ENCODE data around the gene PRORP. TPM values are rescaled to one million over a fixed set of nuclear protein-coding genes. Genes with fewer than 3 reads are reported as not detected.

The PRORP gene
- total and polyA plus RNA-seq, 2 experiments from 2014 or later = 28.8 to 50.4 TPM

GRCh38 chr14:35124127-35124526, 1.8 kb downstream of the PRORP start:
- Histone ChIP-seq H3K9me2 (ENCODE audit: insufficient read depth) (no peaks in the 10 kb centered on the region), H3F3A (replicated peaks; ENCODE audit: low read depth) (no peaks in the 10 kb centered on the region), H3K27ac (ENCODE audit: low read depth) (no peak overlapping the region), H3K4me2 (no peak overlapping the region; the same call in 1 of the 2 replicates), H3K79me2 (replicated peaks; ENCODE audit: insufficient read depth) (peaks cover 34% of the 10 kb centered on the region), H3K36me3 (ENCODE audit: insufficient read depth) (no peaks in the 10 kb centered on the region), H3K4me1 (ENCODE audit: insufficient read depth) (peaks cover 9% of the 10 kb centered on the region; the same call in 1 of the 2 replicates), H2AFZ (no peak overlapping the region), H3K4me3 (no peak overlapping the region), H3K27me3 (ENCODE audit: insufficient read depth) (no peaks in the 10 kb centered on the region), H4K20me1 (replicated peaks; ENCODE audit: insufficient read depth) (no peaks in the 10 kb centered on the region; the same call in 1 of the 2 replicates)
- Mint-ChIP-seq H3K27me3 (ENCODE audit: insufficient read depth, low read depth, poor library complexity) (peaks cover 9% of the 10 kb centered on the region), H3K9me3 (no peaks in the 10 kb centered on the region), H3K4me1 (peaks cover 14% of the 10 kb centered on the region), H3K27ac (no peak overlapping the region), H3K4me3 (peak overlapping the region; percentile 96; the same call in 1 of the 3 replicates), H3K36me3 (ENCODE audit: low read depth) (peaks cover 5% of the 10 kb centered on the region)
- ATAC-seq (no peak), DNase-seq (ENCODE audit: low spot score) (no peak)
- TF ChIP-seq CREB1 (CRISPR knock-in tag; IDR thresholded peaks at IDR 0.05; ENCODE audit: low read depth) (no peak), POLR2AphosphoS5 (IDR thresholded peaks at IDR 0.05; ENCODE audit: low read depth) (no peak), EZH2 (IDR thresholded peaks at IDR 0.05; ENCODE audit: low read depth, unreplicated experiment) (no peak), ZNF331 (CRISPR knock-in tag; IDR thresholded peaks at IDR 0.05; ENCODE audit: low read depth) (no peak), EZH2phosphoT487 (IDR thresholded peaks at IDR 0.05; ENCODE audit: unreplicated experiment) (no peak), ETS1 (IDR thresholded peaks at IDR 0.05) (no peak), ZNF462 (CRISPR knock-in tag; IDR thresholded peaks at IDR 0.05) (no peak), REST (IDR thresholded peaks at IDR 0.05; ENCODE audit: unreplicated experiment) (no peak)
